PC-9 (cell line): ENCODE measurements around the gene SELL. TPM values are rescaled to one million over a fixed set of nuclear protein-coding genes. Genes with fewer than 3 reads are reported as not detected.

Experiments
- BruUV-seq: library from RNA; stranded (reverse); fragments of 400-500 nt; replicated peaks from 2 replicates; lab custom pipeline; 2021; lab: Mats Ljungman, UMichigan
- CTCF ChIA-PET: fragments of 300-600 bp; sonication (Branson Sonifier 250); formaldehyde crosslinking; loops from one replicate; lab custom pipeline; 2022; ENCODE audit warnings: antibody characterized with exemption; lab: Charles Lee
- POLR2A ChIA-PET: fragments of 300-600 bp; sonication (Branson Sonifier 250); formaldehyde crosslinking; loops from one replicate; lab custom pipeline; 2022; ENCODE audit warnings: antibody characterized with exemption; ENCODE audit not compliant: unreplicated experiment; lab: Charles Lee
- DNase-seq, 2 experiments: peaks; one replicate each; pipeline versions ENCODE4 v3.0.0 to v3.0.0-alpha.2; 2015 to 2022; ENCODE audit warnings: mixed read lengths in 1 of 2
- H2AFZ ChIP-seq: fragments of 200-600 bp; sonication (generic); 2 replicates; pipeline ENCODE4 v1.8.1; 2017; ENCODE audit warnings: antibody characterized with exemption
- H3F3A ChIP-seq: fragments of 200-600 bp; sonication (generic); 2 replicates; pipeline ENCODE4 v1.8.1; 2017; ENCODE audit warnings: antibody characterized with exemption, mild to moderate bottlenecking, low read depth; ENCODE audit not compliant: insufficient read depth
- H3K27ac ChIP-seq: fragments of 200-600 bp; sonication (generic); 2 replicates; pipeline ENCODE4 v1.6.1; 2016; ENCODE audit warnings: mixed run types
- H3K27me3 ChIP-seq: fragments of 200-600 bp; sonication (generic); 2 replicates; pipeline ENCODE4 v1.6.1; 2016; ENCODE audit warnings: low read depth, mixed run types; ENCODE audit not compliant: insufficient read depth
- H3K36me3 ChIP-seq: fragments of 200-600 bp; sonication (generic); 2 replicates; pipeline ENCODE4 v1.6.1; 2016; ENCODE audit warnings: low read depth, mixed run types
- H3K4me1 ChIP-seq: fragments of 200-600 bp; sonication (generic); replicated peaks from 2 replicates; pipeline ENCODE4 v1.6.1; 2016; ENCODE audit warnings: mixed run types; ENCODE audit not compliant: insufficient read depth
- H3K4me2 ChIP-seq: fragments of 200-600 bp; sonication (generic); 2 replicates; pipeline ENCODE4 v1.6.1; 2017; ENCODE audit warnings: mixed run types
- H3K4me3 ChIP-seq: fragments of 200-600 bp; sonication (generic); 2 replicates; pipeline ENCODE4 v1.6.1; 2016; ENCODE audit warnings: mixed run types
- H3K79me2 ChIP-seq: fragments of 200-600 bp; sonication (generic); 2 replicates; pipeline ENCODE4 v1.6.1; 2017; ENCODE audit warnings: low read depth, mixed run types
- H3K9me2 ChIP-seq: fragments of 200-600 bp; sonication (generic); 2 replicates; pipeline ENCODE4 v1.8.1; 2017; ENCODE audit warnings: mild to moderate bottlenecking; ENCODE audit not compliant: insufficient read depth
- H3K9me3 ChIP-seq: fragments of 200-600 bp; sonication (generic); 2 replicates; pipeline ENCODE4 v1.8.1; 2016; ENCODE audit warnings: low read depth; ENCODE audit not compliant: insufficient read depth
- H4K20me1 ChIP-seq: fragments of 200-600 bp; sonication (generic); 2 replicates; pipeline ENCODE4 v1.8.1; 2017; ENCODE audit not compliant: insufficient read depth
- EZH2 ChIP-seq: fragments of 200-600 bp; sonication (generic); IDR thresholded peaks from 2 replicates; pipeline ENCODE4 v1.8.0; 2017; ENCODE audit warnings: antibody characterized with exemption, low read depth
- intact Hi-C: fragments of 100-400 bp; cut with micrococcal nuclease; formaldehyde crosslinking; loops from one replicate; pipeline ENCODE4 v1.10.0; 2022; ENCODE audit not compliant: unreplicated experiment
- total RNA-seq: library from RNA; stranded (reverse); gene quantifications from 2 replicates; pipeline ENCODE4 v1.2.3, GENCODE V29; 2021
- TF ChIP-seq, protein P1 (sequence below): fragments of 200-600 bp; sonication (generic); conservative IDR thresholded peaks from 2 replicates; pipeline ENCODE4 v1.6.1; 2017; ENCODE audit warnings: mixed run types, antibody characterized with exemption, mild to moderate bottlenecking, moderate library complexity

SELL gene
- total RNA-seq, 1 experiment from 2014 or later, result 6.5 TPM

GRCh38 chr1:169694304-169695075 is 16.9 kb downstream of the SELL start:
- no peak overlapping the region for H3K27ac ChIP-seq
- no peaks in the 10 kb centered on the region for H3K9me3 ChIP-seq
- intact Hi-C loops, result no loop called here
- ChIA-PET CTCF (interaction anchor here (0.7 to 1.0 kb wide), 2 partner anchors 115 to 1168 kb away, joined by 4 to 5 read pairs; no protein-coding TSS in a partner anchor), POLR2A (no interaction called here)
- no peaks in the 10 kb centered on the region for H3K36me3 ChIP-seq
- H3K79me2 ChIP-seq, result no peaks in the 10 kb centered on the region
- no peaks in the 10 kb centered on the region for H3F3A ChIP-seq
- H3K4me3 ChIP-seq, result no peak overlapping the region
- H3K4me2 ChIP-seq, result no peak overlapping the region
- BruUV-seq, result no TSS peak
- no peaks in the 10 kb centered on the region for H3K9me2 ChIP-seq
- DNase-seq, result no peak
- H4K20me1 ChIP-seq, result no peaks in the 10 kb centered on the region
- TF ChIP-seq, protein P1, sequence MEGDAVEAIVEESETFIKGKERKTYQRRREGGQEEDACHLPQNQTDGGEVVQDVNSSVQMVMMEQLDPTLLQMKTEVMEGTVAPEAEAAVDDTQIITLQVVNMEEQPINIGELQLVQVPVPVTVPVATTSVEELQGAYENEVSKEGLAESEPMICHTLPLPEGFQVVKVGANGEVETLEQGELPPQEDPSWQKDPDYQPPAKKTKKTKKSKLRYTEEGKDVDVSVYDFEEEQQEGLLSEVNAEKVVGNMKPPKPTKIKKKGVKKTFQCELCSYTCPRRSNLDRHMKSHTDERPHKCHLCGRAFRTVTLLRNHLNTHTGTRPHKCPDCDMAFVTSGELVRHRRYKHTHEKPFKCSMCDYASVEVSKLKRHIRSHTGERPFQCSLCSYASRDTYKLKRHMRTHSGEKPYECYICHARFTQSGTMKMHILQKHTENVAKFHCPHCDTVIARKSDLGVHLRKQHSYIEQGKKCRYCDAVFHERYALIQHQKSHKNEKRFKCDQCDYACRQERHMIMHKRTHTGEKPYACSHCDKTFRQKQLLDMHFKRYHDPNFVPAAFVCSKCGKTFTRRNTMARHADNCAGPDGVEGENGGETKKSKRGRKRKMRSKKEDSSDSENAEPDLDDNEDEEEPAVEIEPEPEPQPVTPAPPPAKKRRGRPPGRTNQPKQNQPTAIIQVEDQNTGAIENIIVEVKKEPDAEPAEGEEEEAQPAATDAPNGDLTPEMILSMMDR, result no peak
- TF ChIP-seq EZH2, result no peak
- peaks cover 13% of the 10 kb centered on the region for H3K4me1 ChIP-seq
- H3K27me3 ChIP-seq, result no peaks in the 10 kb centered on the region
- H2AFZ ChIP-seq, result no peak overlapping the region

DNA sequence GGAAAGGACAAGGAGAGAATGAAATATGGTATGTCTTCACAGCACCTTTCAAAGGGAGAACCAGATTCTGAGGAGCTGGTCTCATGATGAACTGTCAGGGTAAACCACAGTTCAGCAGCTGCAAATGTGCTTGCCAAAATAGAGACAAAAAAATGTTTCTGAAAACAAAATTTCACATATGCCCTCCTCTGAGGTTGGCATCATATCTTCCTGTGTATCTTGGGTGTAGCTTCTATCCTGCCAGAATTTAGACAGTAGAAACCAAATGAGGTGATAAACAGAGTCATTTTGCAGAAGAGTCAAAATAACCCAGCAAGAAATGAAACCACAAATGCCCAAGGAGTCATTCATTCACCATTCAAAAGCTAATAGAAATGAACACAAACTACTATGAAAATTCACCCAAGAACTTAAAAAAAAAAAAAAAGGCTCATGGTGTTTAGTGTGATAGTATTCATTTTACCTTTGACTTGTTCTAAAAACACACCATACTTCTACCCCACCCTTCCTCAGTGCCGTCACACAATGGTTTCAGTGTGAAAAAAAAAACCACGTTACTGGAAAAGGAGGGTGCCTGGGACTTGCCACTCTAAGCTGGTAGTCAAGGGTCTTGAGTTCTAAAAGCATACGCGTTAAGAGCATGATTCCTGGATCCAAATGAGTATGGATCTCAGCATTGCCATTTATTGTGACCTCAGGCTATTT is 18.5 kb downstream of the SELL start:
- Histone ChIP-seq H4K20me1 (no peaks in the 10 kb centered on the region), H3K9me3 (no peaks in the 10 kb centered on the region), H3K4me3 (no peak overlapping the region), H3K4me2 (no peak overlapping the region), H3K9me2 (no peaks in the 10 kb centered on the region), H3K27me3 (no peaks in the 10 kb centered on the region), H3K4me1 (peaks cover 13% of the 10 kb centered on the region), H3K36me3 (no peaks in the 10 kb centered on the region), H3K27ac (no peak overlapping the region), H3K79me2 (no peaks in the 10 kb centered on the region), H2AFZ (no peak overlapping the region), H3F3A (no peaks in the 10 kb centered on the region)
- no TSS peak for BruUV-seq
- intact Hi-C loops, result no loop called here
- POLR2A ChIA-PET, result no interaction called here
- no peak for DNase-seq
- TF ChIP-seq, protein P1, result no peak
- TF ChIP-seq EZH2, result no peak
- CTCF ChIA-PET, result interaction anchor here (0.6 kb wide), 1 partner anchor 17 kb away, joined by 10 read pairs; no protein-coding TSS in a partner anchor

- no peak overlapping the region for H3K4me2 ChIP-seq
- ChIA-PET CTCF (no interaction called here), POLR2A (no interaction called here)
- H3K36me3 ChIP-seq, result no peaks in the 10 kb centered on the region
- no peak overlapping the region for H3K4me3 ChIP-seq
- H3K9me2 ChIP-seq, result no peaks in the 10 kb centered on the region
- H3F3A ChIP-seq, result no peaks in the 10 kb centered on the region
- no peaks in the 10 kb centered on the region for H3K9me3 ChIP-seq
- TF ChIP-seq, protein P1, result no peak
- TF ChIP-seq EZH2, result no peak
- no peaks in the 10 kb centered on the region for H3K79me2 ChIP-seq
- H3K4me1 ChIP-seq, result no peaks in the 10 kb centered on the region
- no TSS peak for BruUV-seq
- no peak overlapping the region for H2AFZ ChIP-seq
- no peak for DNase-seq
- no peaks in the 10 kb centered on the region for H3K27me3 ChIP-seq
- H4K20me1 ChIP-seq, result no peaks in the 10 kb centered on the region
- H3K27ac ChIP-seq, result no peak overlapping the region
- intact Hi-C loops, result no loop called here
Observed at GRCh38 chr1:169690489-169690888, 20.9 kb downstream of the SELL start.
